Esophagus muscularis mucosa (tissue), 4 donors: Measurements from ENCODE around the gene MYO10. TPM values are rescaled to one million over a fixed set of nuclear protein-coding genes. Genes with fewer than 3 reads are reported as not detected.

Source experiments
- DNase-seq: peaks from one replicate; pipeline ENCODE4 v3.0.0-alpha.2; 2017; ENCODE audit errors: extremely low spot score
- H3K27ac ChIP-seq, 4 donors: fragments of 200-600 bp; sonication (generic); replicated peaks in 1 of 4; 1 replicate in 3 of 4; 2 replicates in 1 of 4; pipeline ENCODE4 v1.5.1; 2016 to 2019; ENCODE audit warnings: mild to moderate bottlenecking in 1 of 4
- H3K27me3 ChIP-seq, 4 donors: fragments of 200-600 bp; sonication (generic); one replicate each; pipeline versions ENCODE4 v1.5.1 to v1.6.0; 2016 to 2019
- H3K36me3 ChIP-seq, 4 donors: fragments of 200-600 bp; sonication (generic); one replicate each; pipeline ENCODE4 v1.5.1; 2016 to 2019
- H3K4me1 ChIP-seq, 4 donors: fragments of 200-600 bp; sonication (generic); one replicate each; pipeline ENCODE4 v1.5.1; 2016 to 2019
- H3K4me3 ChIP-seq, 4 donors: fragments of 200-600 bp; sonication (generic); 1 replicate in 2 of 4; 2 replicates in 2 of 4; pipeline ENCODE4 v1.5.1; 2016 to 2019; ENCODE audit warnings: mild to moderate bottlenecking in 4 of 4, moderate library complexity in 1 of 4
- H3K9me3 ChIP-seq, 4 donors: fragments of 200-600 bp; sonication (generic); 1 replicate in 3 of 4; 2 replicates in 1 of 4; pipeline ENCODE4 v1.5.1; 2016 to 2019
- CTCF ChIP-seq, 3 experiments: fragments of 200-600 bp in 2 of 3; fragments of 450-650 bp in 1 of 3; sonication (generic) in 2 of 3; IDR thresholded peaks; one replicate each; pipeline ENCODE4 v1.5.1; 2017 to 2019; ENCODE audit warnings: antibody characterized with exemption in 3 of 3, mild to moderate bottlenecking in 2 of 3, moderate library complexity in 1 of 3
- EP300 ChIP-seq: sonication (generic); formaldehyde crosslinking; IDR thresholded peaks from one replicate; pipeline ENCODE4 v1.6.1; 2017; ENCODE audit warnings: antibody characterized with exemption
- POLR2A ChIP-seq: fragments of 450-650 bp; IDR thresholded peaks from one replicate; pipeline ENCODE4 v1.6.1; 2017; ENCODE audit warnings: antibody characterized with exemption, moderate library complexity, mild to moderate bottlenecking, low read depth
- POLR2AphosphoS5 ChIP-seq, 2 donors: sonication (generic); formaldehyde crosslinking; IDR thresholded peaks; one replicate each; pipeline ENCODE4 v1.6.1; 2017; ENCODE audit warnings: antibody characterized with exemption in 2 of 2
- WGBS: methylation state at CpG from one replicate; pipeline ENCODE4 v1.1.5; 2018; 5-methylcytosine and 5-hydroxymethylcytosine counted together
- intact Hi-C: fragments of 100-400 bp; cut with DNase I; formaldehyde crosslinking; loops from one replicate; pipeline ENCODE4 v1.15.1; 2023
- total RNA-seq, 4 donors: library from RNA; depleted of rRNA; stranded (reverse); fragments of >200 nt; gene quantifications; one replicate each; pipeline versions ENCODE4 v1.1.0 to v1.2.1, GENCODE V29; 2016

MYO10 gene
- total RNA-seq, 4 donors from 2014 or later, result 7.1 to 9.3 (median 7.8) TPM

- Histone ChIP-seq H3K27me3 (no peaks in the 10 kb centered on the region), H3K36me3 (peaks cover 0 to 21% (median 12%) of the 10 kb centered on the region in 4 donors), H3K4me1 (peaks cover 0 to 20% (median 13%) of the 10 kb centered on the region in 4 donors), H3K4me3 (no peak overlapping the region), H3K9me3 (no peaks in the 10 kb centered on the region), H3K27ac (no peak overlapping the region)
- 83% methylated on average over 8 of the region's 8 CpGs for WGBS
- TF ChIP-seq CTCF (IDR thresholded peaks at IDR 0.05), result no peak
- TF ChIP-seq POLR2AphosphoS5 (IDR thresholded peaks at IDR 0.05), result no peak
- no peak for DNase-seq
- intact Hi-C loops, result no loop called here
Measured at GRCh38 chr5:16709691-16710433, 226.2 kb downstream of the MYO10 start.

- H3K4me1 ChIP-seq, result peaks cover 0 to 10% (median 5%) of the 10 kb centered on the region in 4 donors
- WGBS, result 97% methylated on average over 3 of the region's 3 CpGs
- TF ChIP-seq CTCF (IDR thresholded peaks at IDR 0.05) (no peak), POLR2A (no peak), POLR2AphosphoS5 (IDR thresholded peaks at IDR 0.05) (no peak), EP300 (no peak)
- peaks cover 0 to 24% (median 13%) of the 10 kb centered on the region in 4 donors for H3K36me3 ChIP-seq
- H3K27ac ChIP-seq, result no peak overlapping the region
- intact Hi-C loops, result no loop called here
- H3K9me3 ChIP-seq, result no peaks in the 10 kb centered on the region
- no peak for DNase-seq
- H3K27me3 ChIP-seq, result no peaks in the 10 kb centered on the region
- no peak overlapping the region for H3K4me3 ChIP-seq
Measured at GRCh38 chr5:16707869-16708192, 228.3 kb downstream of the MYO10 start.

GRCh38 chr5:16707168-16707868, 228.8 kb downstream of the MYO10 start:
- Histone ChIP-seq H3K27ac (no peak overlapping the region), H3K9me3 (no peaks in the 10 kb centered on the region), H3K27me3 (no peaks in the 10 kb centered on the region), H3K36me3 (peaks cover 0 to 24% (median 13%) of the 10 kb centered on the region in 4 donors), H3K4me1 (peaks cover 0 to 4% (median 2%) of the 10 kb centered on the region in 4 donors), H3K4me3 (no peak overlapping the region)
- TF ChIP-seq POLR2A, result no peak
- no peak for TF ChIP-seq EP300
- TF ChIP-seq CTCF (IDR thresholded peaks at IDR 0.05), result no peak
- no peak for TF ChIP-seq POLR2AphosphoS5 (IDR thresholded peaks at IDR 0.05)
- WGBS, result 92% methylated on average over 9 of the region's 9 CpGs
- intact Hi-C loops, result no loop called here
- DNase-seq, result no peak

GRCh38 chr5:16704945-16705344, 231.1 kb downstream of the MYO10 start:
- intact Hi-C loops, result no loop called here
- Histone ChIP-seq H3K4me3 (no peak overlapping the region), H3K9me3 (no peaks in the 10 kb centered on the region), H3K27ac (no peak overlapping the region), H3K27me3 (no peaks in the 10 kb centered on the region), H3K36me3 (peaks cover 0 to 26% (median 12%) of the 10 kb centered on the region in 4 donors), H3K4me1 (no peaks in the 10 kb centered on the region)
- 67% methylated on average over 4 of the region's 4 CpGs for WGBS
- no peak for DNase-seq
- no peak for TF ChIP-seq POLR2A
- no peak for TF ChIP-seq CTCF (IDR thresholded peaks at IDR 0.05)
